Endodermal cell (in vitro differentiated cells): ENCODE data around the gene TACO1. TPM values are rescaled to one million over a fixed set of nuclear protein-coding genes. Genes with fewer than 3 reads are reported as not detected.

Experiments used
- DNase-seq: peaks from one replicate; pipeline ENCODE4 v3.0.0-alpha.2; 2017
- H3K27ac ChIP-seq: 2 replicates; pipeline ENCODE4 v1.5.1; 2013; ENCODE audit warnings: mild to moderate bottlenecking, low read depth, low read length, moderate library complexity
- H3K27me3 ChIP-seq: 2 replicates; pipeline ENCODE4 v1.6.1; 2013; ENCODE audit warnings: mild to moderate bottlenecking, low read length, moderate library complexity; ENCODE audit not compliant: insufficient read depth, control insufficient read depth, poor library complexity, severe bottlenecking
- H3K36me3 ChIP-seq: 2 replicates; pipeline ENCODE4 v1.7.0; 2013; ENCODE audit warnings: mild to moderate bottlenecking, low read length, moderate library complexity; ENCODE audit not compliant: control insufficient read depth, insufficient read depth
- H3K4me1 ChIP-seq: one replicate; pipeline ENCODE4 v1.7.0; 2013; ENCODE audit warnings: low read length; ENCODE audit not compliant: control insufficient read depth, insufficient read depth
- H3K4me3 ChIP-seq: 2 replicates; pipeline ENCODE4 v1.5.1; 2013; ENCODE audit warnings: mild to moderate bottlenecking, low read length, moderate library complexity
- H3K9ac ChIP-seq: 2 replicates; pipeline ENCODE4 v1.6.1; 2013; ENCODE audit warnings: mild to moderate bottlenecking, low read length, moderate library complexity; ENCODE audit not compliant: poor library complexity, severe bottlenecking; ENCODE audit errors: extremely low read depth
- H3K9me3 ChIP-seq: 2 replicates; pipeline ENCODE4 v1.6.1; 2013; ENCODE audit warnings: mild to moderate bottlenecking, low read length, moderate library complexity; ENCODE audit not compliant: control insufficient read depth
- H3K27ac Mint-ChIP-seq: 2 replicates; pipeline ENCODE4 v1.8.0; 2020; ENCODE audit warnings: mixed read lengths
- H3K27me3 Mint-ChIP-seq: 2 replicates; pipeline ENCODE4 v1.8.0; 2021; ENCODE audit warnings: mild to moderate bottlenecking, mixed read lengths; ENCODE audit not compliant: insufficient read depth
- H3K36me3 Mint-ChIP-seq: 2 replicates; pipeline ENCODE4 v1.8.0; 2020; ENCODE audit warnings: low read depth, mixed read lengths
- H3K4me1 Mint-ChIP-seq: 2 replicates; pipeline ENCODE4 v1.8.0; 2020; ENCODE audit warnings: mixed read lengths
- H3K4me3 Mint-ChIP-seq: 2 replicates; pipeline ENCODE4 v1.8.0; 2020; ENCODE audit warnings: mild to moderate bottlenecking, moderate library complexity, mixed read lengths
- H3K9me3 Mint-ChIP-seq: 2 replicates; pipeline ENCODE4 v1.8.0; 2020; ENCODE audit warnings: mild to moderate bottlenecking, mixed read lengths
- WGBS, 2 experiments: methylation state at CpG; one replicate each; pipeline versions ENCODE4 v1.1.5 to v1.1.7; 2013; ENCODE audit warnings: missing lambda C conversion rate in 2 of 2, mixed read lengths in 1 of 2; ENCODE audit not compliant: insufficient coverage in 1 of 2, insufficient read length in 1 of 2; 5-methylcytosine and 5-hydroxymethylcytosine counted together
- total RNA-seq, 2 donors: library from RNA; stranded (reverse); fragmentation: NEBNext Ultra II Directional in 1 of 2; extraction: Animal tissue kit (Norgen Biotek cat#: 25700) in 1 of 2; gene quantifications; 2 replicates in 1 of 2; 3 replicates in 1 of 2; pipeline ENCODE4 v1.2.1, GENCODE V29; 2021
- TF ChIP-seq, protein P1 (sequence below): fragments of 200-600 bp; sonication (generic); conservative IDR thresholded peaks from 2 replicates; pipeline ENCODE4 v1.5.0; 2021; ENCODE audit warnings: antibody characterized with exemption, mild to moderate bottlenecking

The TACO1 gene
- total RNA-seq, 2 donors from 2014 or later, result 19.6 to 20.3 TPM

DNA sequence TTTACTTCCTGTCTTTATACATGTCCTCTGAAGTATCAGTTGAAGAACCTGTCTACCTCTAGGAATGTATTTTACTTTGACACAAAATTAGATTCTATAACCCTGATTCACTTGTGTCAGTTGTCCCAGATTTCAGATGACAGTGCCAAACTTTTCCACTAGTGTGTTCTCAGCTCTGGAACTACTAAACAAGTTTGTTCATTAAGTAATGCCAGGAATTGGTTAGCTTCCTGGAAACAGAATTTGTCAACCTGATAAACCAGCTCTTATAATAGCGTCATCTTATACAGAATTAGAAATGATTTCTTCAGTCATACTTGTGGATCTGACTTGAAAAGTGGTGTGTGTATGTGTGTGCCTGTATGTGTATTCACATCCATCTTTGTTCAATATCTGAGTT is 28.9 kb downstream of the TACO1 start:
- Mint-ChIP-seq H3K27me3 (no peaks in the 10 kb centered on the region), H3K27ac (no peak overlapping the region), H3K36me3 (no peaks in the 10 kb centered on the region), H3K4me3 (no peak overlapping the region), H3K9me3 (no peaks in the 10 kb centered on the region), H3K4me1 (peaks cover 42% of the 10 kb centered on the region)
- DNase-seq, result no peak
- peaks cover 12% of the 10 kb centered on the region for H3K4me1 ChIP-seq
- WGBS, 2 experiments, result 93% methylated on average over 1 of the region's 1 CpG; no CpG with 5 or more reads in 1 of the 2 experiments
- H3K4me3 ChIP-seq, result no peak overlapping the region
- no peaks in the 10 kb centered on the region for H3K9me3 ChIP-seq
- H3K27me3 ChIP-seq, result no peaks in the 10 kb centered on the region
- H3K9ac ChIP-seq, result no peak overlapping the region
- H3K27ac ChIP-seq, result no peak overlapping the region
- TF ChIP-seq, protein P1, sequence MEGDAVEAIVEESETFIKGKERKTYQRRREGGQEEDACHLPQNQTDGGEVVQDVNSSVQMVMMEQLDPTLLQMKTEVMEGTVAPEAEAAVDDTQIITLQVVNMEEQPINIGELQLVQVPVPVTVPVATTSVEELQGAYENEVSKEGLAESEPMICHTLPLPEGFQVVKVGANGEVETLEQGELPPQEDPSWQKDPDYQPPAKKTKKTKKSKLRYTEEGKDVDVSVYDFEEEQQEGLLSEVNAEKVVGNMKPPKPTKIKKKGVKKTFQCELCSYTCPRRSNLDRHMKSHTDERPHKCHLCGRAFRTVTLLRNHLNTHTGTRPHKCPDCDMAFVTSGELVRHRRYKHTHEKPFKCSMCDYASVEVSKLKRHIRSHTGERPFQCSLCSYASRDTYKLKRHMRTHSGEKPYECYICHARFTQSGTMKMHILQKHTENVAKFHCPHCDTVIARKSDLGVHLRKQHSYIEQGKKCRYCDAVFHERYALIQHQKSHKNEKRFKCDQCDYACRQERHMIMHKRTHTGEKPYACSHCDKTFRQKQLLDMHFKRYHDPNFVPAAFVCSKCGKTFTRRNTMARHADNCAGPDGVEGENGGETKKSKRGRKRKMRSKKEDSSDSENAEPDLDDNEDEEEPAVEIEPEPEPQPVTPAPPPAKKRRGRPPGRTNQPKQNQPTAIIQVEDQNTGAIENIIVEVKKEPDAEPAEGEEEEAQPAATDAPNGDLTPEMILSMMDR, result no peak
- peaks cover 2% of the 10 kb centered on the region for H3K36me3 ChIP-seq

DNA sequence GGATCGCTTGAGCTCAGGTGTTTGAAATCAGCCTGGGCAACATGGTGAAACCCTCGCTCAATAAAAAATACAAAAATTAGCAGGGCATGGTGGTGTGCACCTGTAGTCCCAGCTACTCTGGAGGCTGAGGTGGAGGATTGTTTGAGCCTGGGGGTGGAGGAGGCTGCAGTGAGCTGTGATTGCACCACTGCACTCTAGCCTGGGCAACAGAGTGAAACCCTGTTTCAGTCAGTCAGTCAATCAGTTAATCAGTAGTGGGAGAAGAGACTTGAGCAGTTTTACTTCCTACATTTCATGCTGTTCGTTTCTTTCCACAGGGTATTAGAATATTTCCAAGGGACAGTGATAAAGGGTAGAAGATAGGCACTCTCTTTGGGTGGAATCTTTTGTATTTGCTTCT is 30.4 kb downstream of the TACO1 start:
- Mint-ChIP-seq H3K27me3 (no peaks in the 10 kb centered on the region), H3K4me1 (peaks cover 46% of the 10 kb centered on the region), H3K9me3 (no peaks in the 10 kb centered on the region), H3K27ac (peak overlapping the region; percentile 45), H3K4me3 (no peak overlapping the region), H3K36me3 (no peaks in the 10 kb centered on the region)
- Histone ChIP-seq H3K27me3 (peaks cover 3% of the 10 kb centered on the region), H3K36me3 (peaks cover 16% of the 10 kb centered on the region), H3K9ac (no peak overlapping the region), H3K4me1 (peaks cover 12% of the 10 kb centered on the region), H3K4me3 (no peak overlapping the region), H3K27ac (no peak overlapping the region), H3K9me3 (no peaks in the 10 kb centered on the region)
- TF ChIP-seq, protein P1, result no peak
- no peak for DNase-seq
- WGBS, 2 experiments, result 82 to 90% methylated on average over 1 to 3 of the region's 3 CpGs

DNA sequence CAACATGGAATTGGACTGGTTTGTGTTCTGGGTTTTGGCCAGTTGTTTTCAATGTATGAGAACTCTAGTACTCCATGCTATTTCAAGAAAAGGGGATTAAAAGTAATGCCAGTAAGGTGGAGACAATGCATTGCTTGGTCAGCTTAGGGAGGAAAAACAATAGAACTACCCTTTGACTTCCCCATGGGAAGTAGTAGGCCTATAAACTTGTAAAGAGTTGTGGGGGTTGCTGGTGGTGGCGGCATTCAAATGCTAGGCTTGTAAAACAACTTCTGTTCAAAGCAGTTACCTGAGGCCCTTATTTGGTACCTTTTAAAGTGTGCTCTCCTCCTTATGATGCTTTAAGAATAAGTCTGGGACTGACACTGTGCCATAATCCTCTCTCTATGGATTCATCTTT is 30.9 kb downstream of the TACO1 start:
- no peaks in the 10 kb centered on the region for H3K9me3 Mint-ChIP-seq
- Histone ChIP-seq H3K27me3 (peaks cover 8% of the 10 kb centered on the region), H3K36me3 (peaks cover 22% of the 10 kb centered on the region), H3K9ac (no peak overlapping the region), H3K9me3 (no peaks in the 10 kb centered on the region), H3K4me3 (no peak overlapping the region), H3K27ac (no peak overlapping the region), H3K4me1 (peaks cover 12% of the 10 kb centered on the region)
- no peak overlapping the region for H3K4me3 Mint-ChIP-seq
- DNase-seq, result peak; percentile 55
- WGBS, 2 experiments, result 91% methylated on average over 1 of the region's 1 CpG; no CpG with 5 or more reads in 1 of the 2 experiments
- H3K36me3 Mint-ChIP-seq, result peaks cover 4% of the 10 kb centered on the region
- TF ChIP-seq, protein P1, result no peak
- H3K4me1 Mint-ChIP-seq, result peaks cover 44% of the 10 kb centered on the region
- peaks cover 2% of the 10 kb centered on the region for H3K27me3 Mint-ChIP-seq
- H3K27ac Mint-ChIP-seq, result peak overlapping the region; percentile 45
